HepG2 (cell line): ENCODE data around the gene MICB. TPM values are rescaled to one million over a fixed set of nuclear protein-coding genes. Genes with fewer than 3 reads are reported as not detected.

ENCODE experiments used
- CEBPB ChIP-seq: IDR thresholded peaks from 2 replicates; pipeline ENCODE4 v1.6.1; 2011; ENCODE audit warnings: low read depth, low read length, improper control_type of control experiment, borderline replicate concordance
- FOSL1 ChIP-seq: sonication (generic); formaldehyde crosslinking; IDR thresholded peaks from 2 replicates; pipeline ENCODE4 v1.9.0; 2021; ENCODE audit warnings: missing genetic modification reagents, borderline replicate concordance
- FOXK1 ChIP-seq: sonication (generic); formaldehyde crosslinking; IDR thresholded peaks from 2 replicates; pipeline ENCODE4 v1.4.0; 2020; ENCODE audit warnings: low read depth, missing genetic modification reagents, borderline replicate concordance
- HNRNPK ChIP-seq: fragments of 200-400 bp; formaldehyde crosslinking; IDR thresholded peaks from 2 replicates; pipeline ENCODE4 v1.6.1; 2018; ENCODE audit warnings: low read length, low read depth, moderate library complexity, mild to moderate bottlenecking; ENCODE audit not compliant: poor library complexity, severe bottlenecking
- HOMEZ ChIP-seq: IDR thresholded peaks from 2 replicates; pipeline ENCODE4 v1.6.1; 2016; ENCODE audit warnings: low read depth
- IRF2 ChIP-seq: IDR thresholded peaks from 2 replicates; pipeline ENCODE4 v1.6.1; 2018; ENCODE audit warnings: missing genetic modification reagents, missing compliant biosample characterization
- MAZ ChIP-seq, 2 experiments: sonication (generic) in 1 of 2; formaldehyde crosslinking in 1 of 2; IDR thresholded peaks; 2 replicates each; pipeline versions ENCODE4 v1.5.0 to v1.6.1; 2012 to 2020; ENCODE audit warnings: low read depth in 2 of 2, mild to moderate bottlenecking in 2 of 2, borderline replicate concordance in 1 of 2, improper control_type of control experiment in 1 of 2, low read length in 1 of 2, missing genetic modification reagents in 1 of 2, moderate library complexity in 1 of 2
- NRL ChIP-seq: sonication (generic); formaldehyde crosslinking; IDR thresholded peaks from 2 replicates; pipeline ENCODE4 v1.5.0; 2020; ENCODE audit warnings: missing genetic modification reagents, mild to moderate bottlenecking, moderate library complexity, borderline replicate concordance
- POLR2A ChIP-seq, 2 experiments: IDR thresholded peaks; 2 replicates each; pipeline ENCODE4 v1.6.1; 2011; ENCODE audit warnings: low read depth in 2 of 2, low read length in 2 of 2, mild to moderate bottlenecking in 1 of 2, moderate library complexity in 1 of 2; ENCODE audit not compliant: insufficient read depth in 1 of 2
- RAD21 ChIP-seq: fragments of 450-650 bp; formaldehyde crosslinking; IDR thresholded peaks from 2 replicates; pipeline ENCODE4 v1.5.0; 2020; ENCODE audit warnings: mild to moderate bottlenecking
- SOX6 ChIP-seq, 2 experiments: fragments of 450-650 bp in 1 of 2; sonication (generic) in 1 of 2; formaldehyde crosslinking in 1 of 2; IDR thresholded peaks; 2 replicates each; pipeline versions ENCODE4 v1.4.0 to v1.6.1; 2017 to 2020; ENCODE audit warnings: antibody characterized with exemption in 1 of 2, mild to moderate bottlenecking in 1 of 2, missing genetic modification reagents in 1 of 2
- STAG1 ChIP-seq: sonication (generic); formaldehyde crosslinking; IDR thresholded peaks from 2 replicates; pipeline ENCODE4 v1.4.0; 2020; ENCODE audit warnings: missing genetic modification reagents
- ZBTB38 ChIP-seq: sonication (generic); formaldehyde crosslinking; IDR thresholded peaks from 2 replicates; pipeline ENCODE4 v1.5.1; 2020; ENCODE audit warnings: mild to moderate bottlenecking, missing genetic modification reagents
- ZFP82 ChIP-seq: sonication (generic); formaldehyde crosslinking; IDR thresholded peaks from 2 replicates; pipeline ENCODE4 v1.5.1; 2020; ENCODE audit warnings: mild to moderate bottlenecking, missing genetic modification reagents, borderline replicate concordance
- ZIK1 ChIP-seq: sonication (generic); formaldehyde crosslinking; IDR thresholded peaks from 2 replicates; pipeline ENCODE4 v1.5.0; 2020; ENCODE audit warnings: mild to moderate bottlenecking, low read depth, missing genetic modification reagents, borderline replicate concordance
- ZNF205 ChIP-seq: IDR thresholded peaks from 2 replicates; pipeline ENCODE4 v1.6.1; 2018; ENCODE audit warnings: missing biosample characterization, missing genetic modification reagents
- ZNF24 ChIP-seq: fragments of 450-650 bp; IDR thresholded peaks from 2 replicates; pipeline ENCODE4 v1.6.1; 2017; ENCODE audit warnings: antibody characterized with exemption, mild to moderate bottlenecking
- ZNF709 ChIP-seq: sonication (generic); formaldehyde crosslinking; IDR thresholded peaks from 2 replicates; pipeline ENCODE4 v1.5.0; 2020; ENCODE audit warnings: mild to moderate bottlenecking, missing genetic modification reagents
- ZNF768 ChIP-seq: sonication (generic); formaldehyde crosslinking; IDR thresholded peaks from 2 replicates; pipeline ENCODE4 v1.4.0; 2020; ENCODE audit warnings: missing genetic modification reagents
- ZSCAN25 ChIP-seq: sonication (generic); formaldehyde crosslinking; IDR thresholded peaks from 2 replicates; pipeline ENCODE4 v1.8.0; 2022; ENCODE audit warnings: mild to moderate bottlenecking, missing genetic modification reagents
- polyA plus RNA-seq, 8 experiments: library from polyadenylated mRNA; depleted of rRNA in 3 of 8; stranded (reverse) in 7 of 8; unstranded in 1 of 8; fragments of >200 nt; fragmentation: Illumina TruSeq in 4 of 8; extraction: Trizol in 4 of 8; gene quantifications; 2 replicates each; pipeline versions ENCODE4 v1.2.1 to v1.2.3, GENCODE V29; 2011 to 2016; ENCODE audit warnings: low read depth in 4 of 8, missing spikeins in 1 of 8, mixed read lengths in 1 of 8; ENCODE audit not compliant: insufficient read depth in 1 of 8
- total RNA-seq, 5 experiments: library from RNA; depleted of rRNA; stranded (reverse); fragments of >200 nt; fragmentation: Illumina TruSeq; extraction: Trizol; gene quantifications; 2 replicates each; pipeline ENCODE4 v1.2.3, GENCODE V29; 2016; ENCODE audit warnings: low read depth in 1 of 5
- TF ChIP-seq, protein P1 (sequence below): fragments of 450-650 bp; IDR thresholded peaks from 2 replicates; pipeline ENCODE4 v1.6.1; 2016
- TF ChIP-seq, protein P2 (sequence below): sonication (generic); formaldehyde crosslinking; IDR thresholded peaks from 2 replicates; pipeline ENCODE4 v1.8.1; 2022; ENCODE audit warnings: low read depth, mild to moderate bottlenecking, missing genetic modification reagents
- TF ChIP-seq, protein P3 (sequence below): sonication (generic); formaldehyde crosslinking; IDR thresholded peaks from 2 replicates; pipeline ENCODE4 v1.5.0; 2020; ENCODE audit warnings: missing genetic modification reagents

Gene MICB
- total and polyA plus RNA-seq, 2 of the 13 experiments (the other 11 are each of a cell fraction or from before 2014, with no cell fraction given): 12.5 to 12.8 TPM

- TF ChIP-seq, protein P1, sequence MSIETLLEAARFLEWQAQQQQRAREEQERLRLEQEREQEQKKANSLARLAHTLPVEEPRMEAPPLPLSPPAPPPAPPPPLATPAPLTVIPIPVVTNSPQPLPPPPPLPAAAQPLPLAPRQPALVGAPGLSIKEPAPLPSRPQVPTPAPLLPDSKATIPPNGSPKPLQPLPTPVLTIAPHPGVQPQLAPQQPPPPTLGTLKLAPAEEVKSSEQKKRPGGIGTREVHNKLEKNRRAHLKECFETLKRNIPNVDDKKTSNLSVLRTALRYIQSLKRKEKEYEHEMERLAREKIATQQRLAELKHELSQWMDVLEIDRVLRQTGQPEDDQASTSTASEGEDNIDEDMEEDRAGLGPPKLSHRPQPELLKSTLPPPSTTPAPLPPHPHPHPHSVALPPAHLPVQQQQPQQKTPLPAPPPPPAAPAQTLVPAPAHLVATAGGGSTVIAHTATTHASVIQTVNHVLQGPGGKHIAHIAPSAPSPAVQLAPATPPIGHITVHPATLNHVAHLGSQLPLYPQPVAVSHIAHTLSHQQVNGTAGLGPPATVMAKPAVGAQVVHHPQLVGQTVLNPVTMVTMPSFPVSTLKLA: no peak
- TF ChIP-seq HOMEZ (peak; percentile 63; the same call in 1 of the 2 replicates), ZNF768 (CRISPR knock-in tag) (no peak), RAD21 (CRISPR knock-in tag) (peak; percentile 98), ZIK1 (0 out of 2 replicates have a peak, but pooled peaks have one; percentile 26), ZBTB38 (CRISPR knock-in tag) (no peak), CEBPB (0 out of 2 replicates have a peak, but pooled peaks have one; percentile 0), FOSL1 (no peak), FOXK1 (CRISPR knock-in tag) (0 out of 2 replicates have a peak, but pooled peaks have one; percentile 49), ZSCAN25 (CRISPR knock-in tag) (peak; percentile 89), ZNF709 (CRISPR knock-in tag) (0 out of 2 replicates have a peak, but pooled peaks have one; percentile 15), STAG1 (CRISPR knock-in tag) (peak; percentile 98), POLR2A (IDR thresholded peaks at IDR 0.05; ENCODE audit: insufficient read depth in 1 of 2, low read depth in 2 of 2, low read length in 2 of 2) (0 out of 4 replicates have a peak, but pooled peaks of 1 of the 2 experiments have one; percentile 24), ZFP82 (CRISPR knock-in tag) (no peak), SOX6 (IDR thresholded peaks at IDR 0.05) (no peak), SOX6 (CRISPR knock-in tag; IDR thresholded peaks at IDR 0.05) (no peak; the same call in 1 of the 2 replicates), IRF2 (peak; percentile 76; the same call in 1 of the 2 replicates), ZNF205 (CRISPR knock-in tag) (0 out of 2 replicates have a peak, but pooled peaks have one; percentile 32), MAZ (IDR thresholded peaks at IDR 0.05; ENCODE audit: borderline replicate concordance, low read depth, low read length) (0 out of 2 replicates have a peak, but pooled peaks have one; percentile 71), MAZ (CRISPR knock-in tag; IDR thresholded peaks at IDR 0.05; ENCODE audit: low read depth) (no peak), NRL (peak; percentile 37; the same call in 1 of the 2 replicates), HNRNPK (peak; percentile 37), ZNF24 (no peak)
- TF ChIP-seq, protein P2, sequence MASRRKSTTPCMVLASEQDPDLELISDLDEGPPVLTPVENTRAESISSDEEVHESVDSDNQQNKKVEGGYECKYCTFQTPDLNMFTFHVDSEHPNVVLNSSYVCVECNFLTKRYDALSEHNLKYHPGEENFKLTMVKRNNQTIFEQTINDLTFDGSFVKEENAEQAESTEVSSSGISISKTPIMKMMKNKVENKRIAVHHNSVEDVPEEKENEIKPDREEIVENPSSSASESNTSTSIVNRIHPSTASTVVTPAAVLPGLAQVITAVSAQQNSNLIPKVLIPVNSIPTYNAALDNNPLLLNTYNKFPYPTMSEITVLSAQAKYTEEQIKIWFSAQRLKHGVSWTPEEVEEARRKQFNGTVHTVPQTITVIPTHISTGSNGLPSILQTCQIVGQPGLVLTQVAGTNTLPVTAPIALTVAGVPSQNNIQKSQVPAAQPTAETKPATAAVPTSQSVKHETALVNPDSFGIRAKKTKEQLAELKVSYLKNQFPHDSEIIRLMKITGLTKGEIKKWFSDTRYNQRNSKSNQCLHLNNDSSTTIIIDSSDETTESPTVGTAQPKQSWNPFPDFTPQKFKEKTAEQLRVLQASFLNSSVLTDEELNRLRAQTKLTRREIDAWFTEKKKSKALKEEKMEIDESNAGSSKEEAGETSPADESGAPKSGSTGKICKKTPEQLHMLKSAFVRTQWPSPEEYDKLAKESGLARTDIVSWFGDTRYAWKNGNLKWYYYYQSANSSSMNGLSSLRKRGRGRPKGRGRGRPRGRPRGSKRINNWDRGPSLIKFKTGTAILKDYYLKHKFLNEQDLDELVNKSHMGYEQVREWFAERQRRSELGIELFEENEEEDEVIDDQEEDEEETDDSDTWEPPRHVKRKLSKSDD (CRISPR knock-in tag): no peak
- TF ChIP-seq, protein P3, sequence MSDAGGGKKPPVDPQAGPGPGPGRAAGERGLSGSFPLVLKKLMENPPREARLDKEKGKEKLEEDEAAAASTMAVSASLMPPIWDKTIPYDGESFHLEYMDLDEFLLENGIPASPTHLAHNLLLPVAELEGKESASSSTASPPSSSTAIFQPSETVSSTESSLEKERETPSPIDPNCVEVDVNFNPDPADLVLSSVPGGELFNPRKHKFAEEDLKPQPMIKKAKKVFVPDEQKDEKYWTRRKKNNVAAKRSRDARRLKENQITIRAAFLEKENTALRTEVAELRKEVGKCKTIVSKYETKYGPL: no peak
Observed at GRCh38 chr6:31546339-31546957, 48.5 kb downstream of the MICB start, which contains the start of gene ATP6V1G2 (continued).
